HG03108 (cell line): ENCODE data around the gene RPS6KA3.
"Not testable (repeated sequence)": the region's sequence is repeated elsewhere in the genome, so short reads cannot be mapped to it uniquely, and the experiment has no call there.

Experiments
- ATAC-seq: cut with Tn5 transposase; IDR thresholded peaks from one replicate; pipeline ENCODE4 v1.9.1; 2021; ENCODE audit warnings: moderate library complexity; ENCODE audit not compliant: unreplicated experiment

RPS6KA3 gene

DNA sequence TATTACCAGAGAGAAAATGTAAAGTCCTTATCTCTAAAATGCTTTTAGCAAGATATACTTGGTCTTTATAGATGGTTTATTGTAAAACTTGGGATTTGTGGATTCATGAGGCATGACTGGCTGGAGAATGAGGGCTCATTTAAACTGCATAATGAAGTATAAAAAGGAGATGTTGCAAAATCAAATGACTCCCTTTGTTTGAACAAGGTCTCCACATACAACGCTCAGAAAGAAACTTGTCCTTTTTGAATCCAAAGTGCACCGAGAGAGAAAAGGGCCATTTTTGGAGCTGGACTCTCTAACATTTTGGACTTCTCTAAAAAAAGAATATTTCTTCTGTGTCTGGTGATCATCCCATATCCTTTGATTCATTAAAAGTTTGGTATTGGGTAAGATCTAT is 117.4 kb downstream of the RPS6KA3 start:
- ATAC-seq: no peak

DNA sequence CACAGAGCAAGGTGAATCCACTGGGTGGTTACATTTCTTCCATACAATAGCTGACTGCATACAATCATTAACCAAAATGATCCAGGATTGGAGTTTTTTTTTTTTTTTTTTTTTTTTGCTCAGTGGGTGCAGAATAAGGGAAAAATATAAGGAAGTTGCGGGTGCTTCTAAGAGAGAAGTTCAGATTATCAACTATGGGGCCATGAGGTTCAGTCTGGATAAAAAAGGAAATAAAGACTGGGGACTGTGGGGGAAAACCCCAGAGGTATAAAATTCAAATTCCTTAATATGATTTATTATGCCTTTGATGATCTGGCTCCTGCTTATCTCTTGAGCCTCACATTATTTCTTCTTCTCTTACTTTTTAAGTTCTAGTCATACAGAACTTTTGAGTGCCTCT is 119.1 kb downstream of the RPS6KA3 start:
- no peak for ATAC-seq

DNA sequence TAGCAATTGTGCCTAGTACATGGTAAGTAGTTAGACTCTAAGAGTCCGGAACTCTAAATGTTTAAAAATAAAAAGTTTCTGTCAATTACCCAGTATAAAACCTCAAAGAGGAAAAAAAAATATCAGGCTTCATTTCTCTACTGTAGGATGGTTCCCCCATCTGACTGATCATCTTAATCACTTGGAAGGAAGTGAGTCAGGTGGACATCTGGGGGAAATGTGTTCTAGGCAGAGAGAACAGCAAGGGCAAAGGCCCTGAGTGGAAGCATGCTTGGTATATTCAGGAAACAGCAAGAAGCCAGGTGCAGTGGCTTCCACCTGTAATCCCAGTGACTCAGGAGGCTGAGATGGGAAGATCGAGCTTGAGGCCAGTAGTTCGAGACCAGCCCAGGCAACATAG is 122.2 kb downstream of the RPS6KA3 start:
- ATAC-seq: no peak

DNA sequence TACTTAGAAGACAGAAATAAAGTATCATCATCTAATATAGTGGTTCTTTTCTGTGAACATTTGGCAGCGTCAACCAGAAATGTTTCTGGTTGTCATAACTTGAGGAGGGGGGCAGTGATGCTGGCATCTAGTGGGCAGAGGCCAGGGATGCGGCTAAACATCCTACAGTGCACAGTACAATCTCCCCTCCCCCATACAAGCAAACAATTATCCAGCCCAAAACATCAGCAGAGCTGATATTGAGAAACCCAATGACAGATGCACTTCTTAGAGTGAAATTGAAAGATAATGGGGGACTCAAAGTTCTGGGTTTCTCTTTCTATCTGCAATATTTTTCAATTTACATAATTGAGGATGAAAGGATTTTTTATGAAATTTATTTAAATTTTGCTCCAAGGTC is 123.1 kb downstream of the RPS6KA3 start:
- no peak for ATAC-seq

DNA sequence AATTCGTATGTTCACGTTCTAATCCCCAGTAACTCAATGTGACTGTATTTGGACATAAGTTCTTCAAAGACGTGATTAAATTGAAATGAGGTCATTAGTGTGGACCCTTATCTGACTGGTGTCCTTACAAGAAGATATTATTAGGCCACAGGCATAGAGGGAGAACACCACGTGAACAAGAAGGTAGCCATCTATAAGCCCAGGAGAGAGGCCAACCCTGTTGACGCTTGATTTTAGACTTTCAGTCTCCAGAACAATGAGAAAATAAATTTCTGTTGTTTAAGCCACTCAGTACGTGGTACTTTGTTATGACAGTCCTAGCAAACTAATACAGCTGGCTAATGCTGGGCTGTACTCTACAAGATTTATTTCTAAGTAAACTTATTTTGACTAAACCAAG is 123.6 kb downstream of the RPS6KA3 start:
- ATAC-seq: no peak

DNA sequence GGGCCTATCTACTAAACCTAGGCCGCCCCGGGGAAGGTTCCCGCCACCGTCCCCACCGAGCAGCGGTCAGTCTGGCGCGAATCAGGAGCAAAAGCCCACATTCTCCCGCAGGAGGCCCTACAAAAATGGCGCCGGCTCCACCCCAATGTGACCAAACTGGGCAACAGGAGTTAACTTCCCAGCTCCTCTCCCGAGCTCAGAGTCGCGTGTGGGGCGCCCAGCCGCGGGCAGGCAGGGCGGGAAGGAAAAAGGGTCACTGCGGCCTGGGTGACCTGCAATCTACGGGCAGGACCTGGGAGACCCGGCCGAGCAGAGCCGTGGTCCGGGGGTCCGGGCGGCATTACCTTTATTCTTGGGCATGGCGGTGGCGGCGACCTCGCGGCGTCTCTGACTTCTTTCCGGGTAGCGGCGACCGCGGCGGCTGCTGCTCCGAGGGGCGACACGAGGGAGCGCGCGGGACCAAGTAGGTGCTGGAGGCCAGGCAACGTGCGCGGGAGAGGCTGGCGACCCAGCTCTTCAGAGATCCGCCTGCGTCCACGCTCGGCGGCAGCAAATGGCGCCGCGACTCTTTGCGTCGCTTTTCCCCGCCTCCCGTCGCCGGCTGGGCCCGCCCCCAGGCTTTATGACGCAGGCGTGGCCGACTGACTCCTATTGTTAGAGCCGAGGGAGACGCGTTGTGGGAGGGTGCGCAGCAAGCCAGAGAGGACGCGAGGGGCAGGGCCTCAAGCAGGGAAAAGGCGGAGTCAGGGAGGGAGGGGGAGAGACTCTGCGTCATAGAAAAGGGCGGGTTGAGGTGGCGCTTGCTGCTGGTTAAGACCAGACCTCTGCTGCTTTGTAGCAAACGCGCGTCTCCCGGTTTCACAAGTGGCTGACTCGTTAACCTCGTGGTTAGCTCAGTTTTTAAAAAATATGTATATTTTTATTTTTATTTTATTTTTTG is 125.2 kb downstream of the RPS6KA3 start, which contains the start of gene EIF1AX:
EIF1AX (minus strand) TSS at position 558 of the 940 bp plus-strand sequence; CDS start at position 360, 198 bp downstream.
- peak; percentile 99 for ATAC-seq

DNA sequence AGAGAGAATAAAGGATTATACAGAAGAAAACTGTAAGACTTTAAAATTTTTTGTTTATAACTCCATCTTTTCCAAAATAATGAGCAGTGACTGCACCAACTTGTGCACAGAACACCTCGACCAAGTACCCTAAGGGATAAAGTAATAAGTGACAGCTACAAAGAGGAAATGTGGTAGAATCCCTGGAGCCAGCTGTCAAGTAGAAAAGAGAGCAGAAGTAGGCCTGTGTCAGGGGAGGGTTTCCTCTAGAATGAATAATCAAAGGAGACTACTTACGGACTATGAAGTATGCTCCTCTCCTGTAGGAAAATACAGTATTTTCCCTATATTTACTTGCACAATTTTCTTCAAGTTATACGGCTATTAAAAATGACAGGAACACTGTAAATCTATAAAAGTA is 126.3 kb downstream of the RPS6KA3 start:
- no peak for ATAC-seq

DNA sequence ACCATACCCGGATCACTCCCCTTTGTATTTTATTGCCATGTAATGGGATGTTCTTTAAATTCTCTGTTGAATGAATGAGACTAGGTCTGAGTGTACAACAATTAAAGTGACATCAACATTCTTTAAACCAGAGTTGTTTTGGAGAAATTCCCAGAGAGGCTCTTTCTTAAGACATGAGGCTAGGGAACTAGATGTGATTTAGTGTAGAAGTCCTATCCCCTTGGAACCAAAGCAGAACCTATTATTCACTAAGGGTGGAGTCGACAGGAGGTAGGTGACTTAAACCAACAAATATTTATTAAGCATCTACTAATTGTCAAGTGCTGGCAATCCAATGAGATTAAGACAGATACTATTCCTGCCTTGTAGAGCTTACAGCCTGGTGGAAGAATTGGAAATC is 126.7 kb downstream of the RPS6KA3 start:
- no peak for ATAC-seq

DNA sequence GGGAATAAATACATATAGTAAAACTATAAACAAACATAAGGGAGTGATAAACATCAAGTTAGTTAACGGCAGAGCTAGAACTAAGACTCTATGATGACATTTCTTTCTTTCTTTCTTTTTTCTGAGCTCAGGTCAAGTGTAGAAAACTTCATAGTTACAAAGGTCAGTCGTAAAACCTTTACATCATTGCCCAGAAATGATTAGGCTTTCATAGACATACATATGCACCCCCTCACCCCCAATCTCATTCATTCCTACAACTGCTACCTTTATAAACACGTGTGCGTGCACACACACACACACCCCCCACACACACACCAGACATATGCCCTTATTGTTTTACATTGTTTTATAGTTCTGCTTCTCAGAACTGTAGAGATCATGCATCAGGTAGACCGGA is 130.8 kb downstream of the RPS6KA3 start:
- no peak for ATAC-seq

DNA sequence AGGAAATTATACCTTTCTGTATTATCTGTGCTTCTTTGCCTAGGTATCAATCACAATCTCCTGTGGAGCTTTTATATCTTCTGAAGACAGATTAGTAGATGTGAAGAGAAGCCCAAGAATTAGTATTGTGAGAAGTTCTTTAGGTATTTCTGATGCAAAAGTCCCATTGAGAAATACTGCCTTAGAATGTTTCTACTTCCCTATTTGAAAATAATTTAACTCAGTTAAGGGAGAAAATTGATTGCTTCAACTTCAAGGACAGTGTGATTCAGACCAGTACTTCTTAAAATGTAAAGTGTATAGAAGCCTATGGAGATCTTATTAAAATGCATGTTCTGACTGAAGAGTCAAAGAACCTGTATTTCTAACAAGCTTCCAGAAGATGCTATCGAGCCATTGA is 134.0 kb downstream of the RPS6KA3 start:
- ATAC-seq: no peak

DNA sequence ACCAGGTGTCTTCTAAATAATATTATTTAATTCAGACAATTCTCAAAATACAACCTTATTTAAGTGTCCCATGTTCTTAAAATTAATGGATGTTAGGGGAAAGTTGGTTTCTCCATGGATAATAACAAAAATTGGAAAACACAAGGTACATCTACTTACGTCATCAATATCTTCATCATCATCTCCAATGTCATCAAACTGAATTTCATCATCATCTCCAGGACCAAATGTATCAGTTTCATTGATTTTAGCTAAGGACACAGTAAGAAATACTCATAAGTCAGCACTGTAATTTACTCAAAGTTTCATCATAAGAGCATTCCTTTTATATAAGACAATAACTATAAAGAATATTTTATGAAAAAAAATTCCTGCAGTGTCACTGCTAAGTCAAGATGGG is 136.4 kb downstream of the RPS6KA3 start:
- no peak for ATAC-seq

DNA sequence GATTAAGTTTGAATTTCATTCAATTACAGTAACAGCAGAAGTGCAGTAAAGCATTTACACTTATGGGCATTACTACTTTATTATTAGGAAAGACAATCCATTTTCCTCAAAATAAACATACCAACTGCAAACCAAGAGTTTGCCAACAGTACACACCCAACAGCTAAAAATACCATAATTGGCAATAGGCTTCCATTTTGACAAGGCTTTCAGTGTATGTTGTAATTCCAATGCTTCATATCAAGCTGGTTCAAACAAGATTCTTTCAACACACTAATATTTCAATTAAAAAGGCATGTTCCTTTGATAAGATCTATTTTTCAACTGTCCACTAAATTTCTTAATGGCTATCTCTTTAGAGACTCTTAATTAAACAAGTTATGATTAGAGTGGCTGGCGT is 137.2 kb downstream of the RPS6KA3 start:
- ATAC-seq: no peak

DNA sequence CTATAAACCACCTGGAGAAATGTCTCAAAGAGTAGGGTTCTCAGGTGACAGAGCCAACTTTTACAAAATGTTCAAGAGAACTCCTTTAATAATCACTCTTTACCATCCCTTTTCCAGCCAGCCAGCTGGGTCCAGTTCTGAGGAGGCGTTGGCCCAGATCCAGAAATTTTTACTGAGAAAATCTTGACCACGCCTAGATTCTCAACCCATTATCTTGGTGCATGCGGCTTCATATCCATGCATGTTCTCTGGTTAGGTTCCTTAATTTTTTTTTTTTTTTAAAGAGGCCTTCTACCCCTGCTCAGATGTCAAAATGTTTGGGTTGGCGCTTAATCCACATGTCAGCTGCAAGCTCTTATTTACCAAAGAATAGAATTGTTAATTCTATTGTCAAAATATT is 138.0 kb downstream of the RPS6KA3 start:
- ATAC-seq: no peak

DNA sequence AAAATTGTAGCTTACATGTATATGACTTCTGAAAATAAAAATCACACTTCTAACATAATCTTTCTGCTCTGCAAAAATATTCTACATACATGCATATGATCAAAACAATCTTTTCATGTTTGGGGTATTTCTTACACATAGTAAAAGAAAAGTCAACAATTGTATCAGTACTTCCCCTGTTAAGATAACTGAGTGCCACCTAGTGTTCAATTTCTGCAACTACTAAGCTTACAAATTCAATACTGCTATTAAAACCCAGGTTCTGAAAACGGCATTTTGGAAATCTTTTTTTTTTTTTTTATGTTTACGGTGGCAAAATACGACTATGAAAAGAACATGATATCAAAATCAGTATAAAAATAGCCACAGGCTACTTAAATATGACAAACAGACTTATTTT is 139.3 kb downstream of the RPS6KA3 start:
- not testable (repeated sequence) for ATAC-seq

DNA sequence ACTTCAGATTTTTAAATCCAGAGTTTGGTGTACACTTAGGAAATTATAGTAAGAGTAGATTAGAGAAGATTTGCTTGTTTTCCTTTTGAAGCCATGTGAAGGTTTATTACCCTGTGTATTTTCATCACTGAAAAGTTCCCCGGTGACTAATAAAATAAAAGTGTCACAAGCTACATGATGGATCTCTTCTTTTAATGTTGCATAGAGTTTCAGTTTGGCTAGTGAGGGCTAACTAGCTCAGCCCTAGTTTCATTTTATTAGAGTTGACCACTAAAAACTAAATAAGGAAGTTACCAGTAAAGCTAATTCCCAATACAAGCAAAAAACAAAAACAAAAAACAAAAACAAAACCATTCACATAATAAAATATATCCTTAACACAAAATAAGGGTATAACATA is 139.9 kb downstream of the RPS6KA3 start:
- ATAC-seq: not testable (repeated sequence)

DNA sequence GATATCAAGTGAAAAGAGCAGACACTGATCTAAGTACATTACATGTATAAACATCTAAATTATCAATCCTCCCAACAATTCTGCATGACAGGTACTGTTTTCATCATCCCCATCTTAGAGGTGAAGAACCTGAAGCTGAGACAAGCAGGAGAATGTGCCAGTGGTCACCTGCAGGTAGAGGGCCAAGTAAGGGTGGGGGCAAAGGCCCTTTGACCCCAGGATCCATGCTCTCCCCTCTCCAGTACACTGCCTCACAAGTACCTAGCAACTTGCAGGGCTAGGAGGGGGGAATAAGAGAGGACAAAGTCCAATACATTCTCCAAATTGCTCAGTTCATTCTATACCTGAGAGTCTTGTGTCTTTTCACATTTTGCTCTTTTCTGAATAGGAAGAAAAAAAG is 141.7 kb downstream of the RPS6KA3 start:
- no peak for ATAC-seq

DNA sequence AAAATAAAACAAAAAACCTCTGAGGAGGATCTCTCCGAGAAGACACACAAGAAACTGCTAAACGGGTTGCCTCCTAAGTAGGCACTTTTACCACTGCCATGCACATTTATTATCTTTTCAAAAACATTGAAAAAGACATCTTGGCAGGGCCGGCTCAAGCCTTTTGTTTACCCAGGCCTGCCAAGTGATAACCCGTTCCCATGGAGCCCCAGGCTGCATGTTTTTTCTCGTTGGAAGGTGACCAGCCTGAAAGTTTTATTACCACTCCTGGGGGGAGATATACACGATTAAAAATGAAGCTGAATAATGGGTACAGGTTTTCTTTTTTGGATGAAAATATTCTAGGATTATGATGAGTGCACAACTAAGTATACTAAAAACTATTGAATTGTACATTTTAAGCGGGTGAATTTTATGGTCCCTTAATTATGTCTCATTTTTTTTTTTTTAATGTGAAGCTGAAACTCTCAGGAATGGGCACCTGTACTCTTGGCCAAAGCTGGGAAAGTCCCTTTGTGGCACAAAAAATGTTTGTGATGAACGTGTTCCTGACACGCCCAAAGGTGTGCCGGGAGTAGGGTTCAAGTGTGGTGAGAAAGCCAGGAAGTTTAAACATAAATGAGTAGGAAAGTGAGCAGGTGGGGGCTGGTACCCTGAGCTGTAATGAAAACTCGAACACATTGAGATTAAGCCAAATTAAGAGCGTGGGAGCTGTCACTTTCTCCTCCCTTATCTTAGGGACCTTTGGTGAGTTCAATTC is 148.5 kb downstream of the RPS6KA3 start:
- no peak for ATAC-seq

DNA sequence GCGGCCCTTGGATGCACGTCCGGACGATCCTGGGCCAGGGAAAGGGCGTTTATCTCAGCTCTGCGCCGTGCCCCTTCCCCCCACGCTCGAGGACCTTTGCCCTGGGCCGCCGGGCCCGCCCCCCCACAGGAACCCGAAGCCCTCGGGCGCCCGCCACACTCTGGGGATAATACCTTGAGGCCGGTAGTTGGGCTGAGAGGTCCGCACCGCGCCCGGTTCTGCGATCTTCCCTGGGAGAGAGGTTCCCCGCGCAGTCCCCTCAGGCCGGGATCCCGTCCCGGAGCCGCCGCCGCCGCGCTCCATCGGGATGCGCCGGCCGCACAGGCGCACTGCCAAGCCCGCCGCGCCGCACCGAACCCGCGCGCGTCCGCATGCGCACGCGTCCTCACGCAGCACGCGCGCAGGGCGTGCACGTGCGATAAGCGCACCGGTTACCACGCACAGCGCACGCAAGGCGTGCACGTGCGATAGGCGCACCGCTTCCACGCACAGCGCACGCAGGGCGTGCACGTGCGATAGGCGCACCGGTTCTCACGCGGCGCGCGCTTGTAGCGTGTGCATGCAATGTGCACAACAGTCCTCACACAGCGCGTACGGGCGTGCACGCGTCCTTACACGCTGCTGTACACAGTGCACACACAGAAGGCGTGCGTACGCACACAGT is 150.0 kb downstream of the RPS6KA3 start, which contains the start of gene MAP7D2:
MAP7D2 (minus strand) TSS at position 331 of the 664 bp plus-strand sequence; CDS start at position 303, 28 bp downstream.
- no peak for ATAC-seq

DNA sequence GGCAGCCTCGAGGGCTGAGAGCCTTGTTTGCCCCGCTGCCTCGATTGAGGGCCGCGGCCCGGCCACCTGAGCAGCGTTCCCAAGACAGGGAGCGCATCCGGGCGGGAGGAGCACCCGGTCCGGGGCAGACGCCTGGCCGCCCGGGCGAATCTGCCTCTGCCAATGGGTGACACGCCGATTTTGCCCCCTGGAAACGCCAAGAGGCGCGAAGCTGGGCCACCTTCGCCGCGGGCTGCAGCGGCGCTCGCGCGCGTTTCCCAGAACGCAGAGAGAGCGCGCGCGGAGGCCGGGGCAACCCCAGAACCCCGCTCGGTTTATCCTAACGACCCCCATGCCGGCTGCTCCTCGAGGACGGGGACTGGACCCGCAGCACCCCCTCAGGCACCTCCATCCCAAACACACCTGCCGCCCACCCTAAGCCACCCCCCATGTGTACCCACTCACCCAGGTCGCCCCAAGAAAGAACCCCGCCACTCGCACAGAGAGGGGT is 150.6 kb downstream of the RPS6KA3 start:
- no peak for ATAC-seq

DNA sequence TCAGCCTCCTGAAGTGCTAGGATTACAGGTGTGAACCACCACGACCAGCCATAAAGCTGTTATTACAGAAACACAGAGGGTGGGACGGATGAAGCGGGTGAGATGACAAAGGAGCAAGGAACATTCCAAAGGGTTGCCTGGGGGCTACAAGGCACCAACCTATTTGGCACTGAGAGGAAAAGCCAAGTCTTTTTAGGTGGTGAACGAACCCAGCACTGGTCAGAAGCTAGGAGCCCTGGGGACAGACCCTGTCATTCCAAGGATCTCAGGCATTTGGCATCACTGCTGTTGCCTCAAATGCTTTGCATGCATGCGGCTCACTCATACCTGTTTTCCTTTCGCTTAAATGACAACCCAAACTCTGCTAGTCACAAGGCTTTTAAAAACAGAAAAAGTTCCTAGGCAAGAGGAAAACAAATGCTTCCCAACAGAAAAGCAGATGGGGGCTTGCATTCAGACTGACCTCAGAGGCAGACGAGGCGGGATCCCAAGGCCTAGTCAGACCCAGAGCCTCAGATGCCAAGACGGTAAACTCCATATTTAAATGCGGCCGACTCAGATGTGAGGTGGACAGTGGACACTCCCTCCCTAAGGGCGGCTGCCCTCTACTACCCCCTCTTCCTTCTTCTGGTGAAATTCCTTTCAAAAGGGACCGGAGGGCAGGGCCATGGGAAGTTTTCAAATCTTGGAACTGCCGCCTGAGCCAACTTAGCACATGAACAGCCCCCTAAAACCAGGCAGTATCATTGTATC is 154.5 kb downstream of the RPS6KA3 start:
- ATAC-seq: no peak
